ENCODE data around the gene SLC22A15.

- TF ChIP-seq CTCF (IDR thresholded peaks at IDR 0.05; ENCODE audit: insufficient read depth, low read depth, low read length) (no peak), EZH2 (IDR thresholded peaks at IDR 0.05; ENCODE audit: insufficient read depth, low read length) (no peak)
Measured at GRCh38 chr1:115949156-115949555, 27.2 kb upstream of the SLC22A15 start.

All from astrocyte (in vitro differentiated cells and primary cell).